HepG2 (cell line): ENCODE measurements around the gene EXTL1. TPM values are rescaled to one million over a fixed set of nuclear protein-coding genes. Genes with fewer than 3 reads are reported as not detected.

Source experiments
- ATAC-seq: fragments of 200-7000 bp; cut with Tn5 transposase; 3 replicates; pipeline ENCODE4 v1.9.1; 2020; ENCODE audit warnings: mild to moderate bottlenecking, moderate library complexity
- BruUV-seq: library from RNA; stranded (reverse); fragments of 400-500 nt; replicated peaks from 2 replicates; lab custom pipeline; 2021; lab: Mats Ljungman, UMichigan
- CTCF ChIA-PET: fragments of 300-600 bp; formaldehyde crosslinking; extraction: SDS; loops from one replicate; lab custom pipeline; 2021; ENCODE audit warnings: low total read pairs, inconsistent platforms, low intra/inter-chr PET ratio; lab: Yijun Ruan, JAX
- POLR2A ChIA-PET: fragments of 350-600 bp; sonication (Branson Sonifier 250); formaldehyde crosslinking; loops from one replicate; lab custom pipeline; 2020; ENCODE audit warnings: antibody characterized with exemption, inconsistent platforms; lab: Yijun Ruan, JAX
- DNase-seq: peaks from one replicate; pipeline ENCODE4 v3.0.0-alpha.2; 2015; ENCODE audit warnings: low spot score
- FAIRE-seq: peaks from 3 replicates; lab custom pipeline; 2011; peaks lifted over from hg19 to GRCh38; lab: Jason Lieb, UNC
- H2AFZ ChIP-seq: one replicate; pipeline ENCODE4 v1.6.1; 2011; ENCODE audit warnings: low read length, inconsistent platforms
- H3K27ac ChIP-seq: fragments of 300-600 bp; 3 replicates; pipeline ENCODE4 v1.8.0; 2011; ENCODE audit warnings: mixed run types, mild to moderate bottlenecking, mixed read lengths, low read length, inconsistent platforms; ENCODE audit not compliant: insufficient read depth; ENCODE audit errors: extremely low read length
- H3K27me3 ChIP-seq, 2 experiments: fragments of 200-600 bp in 1 of 2; 2 replicates in 1 of 2; 3 replicates in 1 of 2; pipeline versions ENCODE4 v1.6.0 to v1.8.0; 2011; ENCODE audit warnings: low read length in 2 of 2, mild to moderate bottlenecking in 2 of 2, moderate library complexity in 2 of 2, inconsistent platforms in 1 of 2; ENCODE audit not compliant: insufficient read depth in 2 of 2, control insufficient read depth in 1 of 2
- H3K36me3 ChIP-seq, 2 experiments: fragments of 200-600 bp in 1 of 2; replicated peaks in 1 of 2; 2 replicates in 1 of 2; 3 replicates in 1 of 2; pipeline versions ENCODE4 v1.5.1 to v1.8.0; 2011; ENCODE audit warnings: low read length in 2 of 2, inconsistent platforms in 1 of 2; ENCODE audit not compliant: insufficient read depth in 2 of 2, control insufficient read depth in 1 of 2
- H3K4me1 ChIP-seq: 2 replicates; pipeline ENCODE4 v1.5.1; 2012; ENCODE audit warnings: low read length, inconsistent platforms; ENCODE audit not compliant: insufficient read depth
- H3K4me2 ChIP-seq: 2 replicates; pipeline ENCODE4 v1.6.0; 2011; ENCODE audit warnings: low read depth, low read length, inconsistent platforms
- H3K4me3 ChIP-seq, 3 experiments: fragments of 200-600 bp in 1 of 3; sonication (generic), shearing (Covaris generic) in 1 of 3; replicated peaks in 1 of 3; 2 replicates each; pipeline ENCODE4 v1.5.1; 2011 to 2016; ENCODE audit warnings: low read length in 3 of 3, inconsistent platforms in 2 of 3, low read depth in 2 of 3, mild to moderate bottlenecking in 2 of 3, control low read depth in 1 of 3, mixed read lengths in 1 of 3; ENCODE audit not compliant: insufficient read depth in 1 of 3
- H3K79me2 ChIP-seq: one replicate; pipeline ENCODE4 v1.6.1; 2011; ENCODE audit warnings: low read length, inconsistent platforms; ENCODE audit not compliant: insufficient read depth
- H3K9ac ChIP-seq: 2 replicates; pipeline ENCODE4 v1.6.0; 2011; ENCODE audit warnings: mild to moderate bottlenecking, low read depth, low read length, inconsistent platforms; ENCODE audit not compliant: insufficient read depth
- H3K9me3 ChIP-seq: 2 replicates; pipeline ENCODE4 v1.5.1; 2012; ENCODE audit warnings: mild to moderate bottlenecking, low read length
- H4K20me1 ChIP-seq: 2 replicates; pipeline ENCODE4 v1.6.0; 2011; ENCODE audit warnings: inconsistent platforms, mild to moderate bottlenecking, low read length, moderate library complexity; ENCODE audit not compliant: insufficient read depth
- ADNP ChIP-seq: sonication (generic); formaldehyde crosslinking; IDR thresholded peaks from 2 replicates; pipeline ENCODE4 v1.4.0; 2020; ENCODE audit warnings: missing genetic modification reagents
- CAMTA2 ChIP-seq: sonication (generic); formaldehyde crosslinking; IDR thresholded peaks from 2 replicates; pipeline ENCODE4 v1.4.0; 2020; ENCODE audit warnings: mild to moderate bottlenecking, missing genetic modification reagents, borderline replicate concordance
- ERF ChIP-seq: IDR thresholded peaks from 2 replicates; pipeline ENCODE4 v1.6.1; 2018; ENCODE audit warnings: missing biosample characterization, missing genetic modification reagents
- ISL2 ChIP-seq: sonication (generic); formaldehyde crosslinking; IDR thresholded peaks from 2 replicates; pipeline ENCODE4 v1.5.0; 2020; ENCODE audit warnings: missing genetic modification reagents
- KLF12 ChIP-seq: sonication (generic); formaldehyde crosslinking; IDR thresholded peaks from 2 replicates; pipeline ENCODE4 v1.4.0; 2020; ENCODE audit warnings: missing genetic modification reagents, borderline replicate concordance
- LCORL ChIP-seq, 2 experiments: fragments of 450-650 bp in 1 of 2; sonication (generic) in 1 of 2; formaldehyde crosslinking in 1 of 2; IDR thresholded peaks; 2 replicates each; pipeline versions ENCODE4 v1.5.0 to v1.6.1; 2017 to 2020; ENCODE audit warnings: antibody characterized with exemption in 1 of 2, missing genetic modification reagents in 1 of 2
- MBD4 ChIP-seq: IDR thresholded peaks from 2 replicates; pipeline ENCODE4 v1.6.1; 2012; ENCODE audit warnings: low read length, inconsistent platforms, borderline replicate concordance
- NCOR1 ChIP-seq: fragments of 200-600 bp; sonication (generic); IDR thresholded peaks from 2 replicates; pipeline ENCODE4 v1.7.0; 2017; ENCODE audit warnings: antibody characterized with exemption, low read length, borderline replicate concordance
- NR1H2 ChIP-seq: sonication (generic); formaldehyde crosslinking; IDR thresholded peaks from 2 replicates; pipeline ENCODE4 v1.8.1; 2022; ENCODE audit warnings: low read depth, missing genetic modification reagents, borderline replicate concordance
- RFX5 ChIP-seq: IDR thresholded peaks from 2 replicates; pipeline ENCODE4 v1.6.1; 2011; ENCODE audit warnings: low read depth, low read length, improper control_type of control experiment
- TRIM24 ChIP-seq: sonication (generic); formaldehyde crosslinking; IDR thresholded peaks from 2 replicates; pipeline ENCODE4 v1.8.0; 2022; ENCODE audit warnings: mild to moderate bottlenecking, missing genetic modification reagents
- YEATS2 ChIP-seq: sonication (generic); formaldehyde crosslinking; IDR thresholded peaks from 2 replicates; pipeline ENCODE4 v1.4.0; 2020; ENCODE audit warnings: missing genetic modification reagents, borderline replicate concordance
- ZSCAN12 ChIP-seq: sonication (generic); formaldehyde crosslinking; IDR thresholded peaks from 2 replicates; pipeline ENCODE4 v1.9.0; 2021; ENCODE audit warnings: mild to moderate bottlenecking, missing genetic modification reagents
- ZSCAN9 ChIP-seq: IDR thresholded peaks from 2 replicates; pipeline ENCODE4 v1.6.1; 2016; ENCODE audit warnings: borderline replicate concordance
- WGBS: methylation state at CpG from one replicate; pipeline ENCODE4 v1.1.6; 2017; ENCODE audit warnings: low lambda C conversion rate; 5-methylcytosine and 5-hydroxymethylcytosine counted together
- in situ Hi-C: cut with HindIII; loops from 2 replicates; pipeline ENCODE4 v1.10.0; 2017; ENCODE audit warnings: low pct_unique_long_range_greater_than_20kb; ENCODE audit not compliant: extremely low pct_ligation_motif_present
- intact Hi-C: fragments of 100-400 bp; cut with micrococcal nuclease; formaldehyde crosslinking; loops from one replicate; pipeline ENCODE4 v1.10.0; 2022; ENCODE audit not compliant: unreplicated experiment
- polyA plus RNA-seq, 8 experiments: library from polyadenylated mRNA; depleted of rRNA in 3 of 8; stranded (reverse) in 7 of 8; unstranded in 1 of 8; fragments of >200 nt; fragmentation: Illumina TruSeq in 4 of 8; extraction: Trizol in 4 of 8; gene quantifications; 2 replicates each; pipeline versions ENCODE4 v1.2.1 to v1.2.3, GENCODE V29; 2011 to 2016; ENCODE audit warnings: low read depth in 4 of 8, missing spikeins in 1 of 8, mixed read lengths in 1 of 8; ENCODE audit not compliant: insufficient read depth in 1 of 8
- total RNA-seq, 5 experiments: library from RNA; depleted of rRNA; stranded (reverse); fragments of >200 nt; fragmentation: Illumina TruSeq; extraction: Trizol; gene quantifications; 2 replicates each; pipeline ENCODE4 v1.2.3, GENCODE V29; 2016; ENCODE audit warnings: low read depth in 1 of 5
- TF ChIP-seq, protein P1 (sequence below): sonication (generic); formaldehyde crosslinking; conservative IDR thresholded peaks from 2 replicates; pipeline ENCODE4 v1.8.0; 2022; ENCODE audit warnings: missing genetic modification reagents
- TF ChIP-seq, protein P2 (sequence below): sonication (generic); formaldehyde crosslinking; IDR thresholded peaks from 2 replicates; pipeline ENCODE4 v1.5.0; 2020; ENCODE audit warnings: mild to moderate bottlenecking, missing genetic modification reagents, moderate library complexity
- TF ChIP-seq, protein P3 (sequence below): IDR thresholded peaks from 2 replicates; pipeline ENCODE4 v1.6.1; 2016
- TF ChIP-seq, protein P4 (sequence below): sonication (generic); formaldehyde crosslinking; conservative IDR thresholded peaks from 2 replicates; pipeline ENCODE4 v1.4.0; 2020; ENCODE audit warnings: missing genetic modification reagents

Gene EXTL1
- total and polyA plus RNA-seq, 2 of the 13 experiments (the other 11 are each of a cell fraction or from before 2014, with no cell fraction given) = 0.35 to 1.0 TPM

DNA sequence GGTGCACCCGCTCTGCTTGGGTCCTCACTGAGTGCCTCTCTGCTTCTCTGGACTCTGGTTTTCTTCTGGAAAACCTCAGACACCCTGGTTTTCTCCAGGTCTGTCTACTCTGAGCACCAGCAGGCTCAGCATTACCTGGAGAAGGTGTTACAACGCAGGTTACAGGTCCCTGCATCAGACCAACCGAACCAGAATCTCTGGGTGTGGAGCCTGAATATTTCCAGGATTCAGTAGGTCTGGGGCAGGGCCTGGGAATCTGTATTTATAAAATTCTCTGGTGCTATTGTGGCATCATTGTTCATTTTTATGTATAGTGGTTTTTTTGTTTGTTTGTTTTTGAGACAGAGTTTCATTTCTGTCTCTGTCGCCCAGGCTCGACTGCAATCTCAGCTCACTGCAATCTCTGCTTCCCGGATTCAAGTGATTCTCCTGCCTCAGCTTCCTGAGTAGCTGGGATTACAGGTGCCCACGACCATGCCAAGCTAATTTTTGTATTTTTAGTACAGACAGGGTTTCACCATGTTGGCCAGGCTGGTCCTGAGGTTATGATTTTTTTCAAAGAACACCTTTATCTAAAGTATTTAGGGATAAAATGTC is 25.8 kb downstream of the EXTL1 start:
- intact Hi-C loops (no loop called here), in situ Hi-C loops (no loop called here)
- H3K9me3 ChIP-seq = no peaks in the 10 kb centered on the region
- DNase-seq (no peak), FAIRE-seq (no peak), ATAC-seq (no peak)
- BruUV-seq = no TSS peak
- CTCF ChIA-PET = no interaction called here
- H3K79me2 ChIP-seq = no peaks in the 10 kb centered on the region
- WGBS = 15% methylated on average over 5 of the region's 7 CpGs
- H3K27me3 ChIP-seq = peaks cover 30 to 85% of the 10 kb centered on the region in 2 experiments
- no peak for TF ChIP-seq KLF12 (CRISPR knock-in tag)
- TF ChIP-seq ISL2 (CRISPR knock-in tag) = no peak
- no peak for TF ChIP-seq ZSCAN9 (CRISPR knock-in tag)
- TF ChIP-seq RFX5 = no peak
- no peak for TF ChIP-seq NR1H2 (CRISPR knock-in tag)
- TF ChIP-seq, protein P1, sequence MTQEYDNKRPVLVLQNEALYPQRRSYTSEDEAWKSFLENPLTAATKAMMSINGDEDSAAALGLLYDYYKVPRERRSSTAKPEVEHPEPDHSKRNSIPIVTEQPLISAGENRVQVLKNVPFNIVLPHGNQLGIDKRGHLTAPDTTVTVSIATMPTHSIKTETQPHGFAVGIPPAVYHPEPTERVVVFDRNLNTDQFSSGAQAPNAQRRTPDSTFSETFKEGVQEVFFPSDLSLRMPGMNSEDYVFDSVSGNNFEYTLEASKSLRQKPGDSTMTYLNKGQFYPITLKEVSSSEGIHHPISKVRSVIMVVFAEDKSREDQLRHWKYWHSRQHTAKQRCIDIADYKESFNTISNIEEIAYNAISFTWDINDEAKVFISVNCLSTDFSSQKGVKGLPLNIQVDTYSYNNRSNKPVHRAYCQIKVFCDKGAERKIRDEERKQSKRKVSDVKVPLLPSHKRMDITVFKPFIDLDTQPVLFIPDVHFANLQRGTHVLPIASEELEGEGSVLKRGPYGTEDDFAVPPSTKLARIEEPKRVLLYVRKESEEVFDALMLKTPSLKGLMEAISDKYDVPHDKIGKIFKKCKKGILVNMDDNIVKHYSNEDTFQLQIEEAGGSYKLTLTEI = no peak
- TF ChIP-seq ZSCAN12 (CRISPR knock-in tag) = no peak
- TF ChIP-seq, protein P2, sequence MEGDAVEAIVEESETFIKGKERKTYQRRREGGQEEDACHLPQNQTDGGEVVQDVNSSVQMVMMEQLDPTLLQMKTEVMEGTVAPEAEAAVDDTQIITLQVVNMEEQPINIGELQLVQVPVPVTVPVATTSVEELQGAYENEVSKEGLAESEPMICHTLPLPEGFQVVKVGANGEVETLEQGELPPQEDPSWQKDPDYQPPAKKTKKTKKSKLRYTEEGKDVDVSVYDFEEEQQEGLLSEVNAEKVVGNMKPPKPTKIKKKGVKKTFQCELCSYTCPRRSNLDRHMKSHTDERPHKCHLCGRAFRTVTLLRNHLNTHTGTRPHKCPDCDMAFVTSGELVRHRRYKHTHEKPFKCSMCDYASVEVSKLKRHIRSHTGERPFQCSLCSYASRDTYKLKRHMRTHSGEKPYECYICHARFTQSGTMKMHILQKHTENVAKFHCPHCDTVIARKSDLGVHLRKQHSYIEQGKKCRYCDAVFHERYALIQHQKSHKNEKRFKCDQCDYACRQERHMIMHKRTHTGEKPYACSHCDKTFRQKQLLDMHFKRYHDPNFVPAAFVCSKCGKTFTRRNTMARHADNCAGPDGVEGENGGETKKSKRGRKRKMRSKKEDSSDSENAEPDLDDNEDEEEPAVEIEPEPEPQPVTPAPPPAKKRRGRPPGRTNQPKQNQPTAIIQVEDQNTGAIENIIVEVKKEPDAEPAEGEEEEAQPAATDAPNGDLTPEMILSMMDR = no peak
- no peak for TF ChIP-seq CAMTA2
- no peak for TF ChIP-seq MBD4
- TF ChIP-seq ERF = no peak
- TF ChIP-seq NCOR1 = no peak
- no peak for TF ChIP-seq LCORL (IDR thresholded peaks at IDR 0.05)
- TF ChIP-seq LCORL (CRISPR knock-in tag; IDR thresholded peaks at IDR 0.05) = no peak
- TF ChIP-seq YEATS2 (CRISPR knock-in tag) = no peak
- TF ChIP-seq, protein P3, sequence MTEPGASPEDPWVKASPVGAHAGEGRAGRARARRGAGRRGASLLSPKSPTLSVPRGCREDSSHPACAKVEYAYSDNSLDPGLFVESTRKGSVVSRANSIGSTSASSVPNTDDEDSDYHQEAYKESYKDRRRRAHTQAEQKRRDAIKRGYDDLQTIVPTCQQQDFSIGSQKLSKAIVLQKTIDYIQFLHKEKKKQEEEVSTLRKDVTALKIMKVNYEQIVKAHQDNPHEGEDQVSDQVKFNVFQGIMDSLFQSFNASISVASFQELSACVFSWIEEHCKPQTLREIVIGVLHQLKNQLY (CRISPR knock-in tag) = no peak
- TF ChIP-seq, protein P4, sequence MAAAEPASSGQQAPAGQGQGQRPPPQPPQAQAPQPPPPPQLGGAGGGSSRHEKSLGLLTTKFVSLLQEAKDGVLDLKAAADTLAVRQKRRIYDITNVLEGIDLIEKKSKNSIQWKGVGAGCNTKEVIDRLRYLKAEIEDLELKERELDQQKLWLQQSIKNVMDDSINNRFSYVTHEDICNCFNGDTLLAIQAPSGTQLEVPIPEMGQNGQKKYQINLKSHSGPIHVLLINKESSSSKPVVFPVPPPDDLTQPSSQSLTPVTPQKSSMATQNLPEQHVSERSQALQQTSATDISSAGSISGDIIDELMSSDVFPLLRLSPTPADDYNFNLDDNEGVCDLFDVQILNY (CRISPR knock-in tag) = no peak
- TF ChIP-seq ADNP (CRISPR knock-in tag) = no peak
- no peak for TF ChIP-seq TRIM24 (CRISPR knock-in tag)
- H3K4me1 ChIP-seq = no peaks in the 10 kb centered on the region
- no peaks in the 10 kb centered on the region for H4K20me1 ChIP-seq
- no peaks in the 10 kb centered on the region for H3K36me3 ChIP-seq
- H3K9ac ChIP-seq = no peak overlapping the region
- POLR2A ChIA-PET = no interaction called here
- no peak overlapping the region for H3K4me2 ChIP-seq
- H2AFZ ChIP-seq = no peak overlapping the region
- no peak overlapping the region for H3K27ac ChIP-seq
- H3K4me3 ChIP-seq = no peak overlapping the region
